Fibroblast of lung (primary cell): ENCODE results near the gene SULT1C2. TPM values are rescaled to one million over a fixed set of nuclear protein-coding genes. Genes with fewer than 3 reads are reported as not detected.

Experiments
- DNase-seq, 2 donors: peaks; one replicate each; pipeline versions ENCODE4 v3.0.0 to v3.0.0-alpha.2; 2010; ENCODE audit warnings: low read depth in 2 of 2
- H2AFZ ChIP-seq: 2 replicates; pipeline ENCODE4 v1.5.1; 2012; ENCODE audit warnings: low read length, control low read depth, inconsistent platforms
- H3K27ac ChIP-seq: 2 replicates; pipeline ENCODE4 v1.5.1; 2011; ENCODE audit warnings: low read length, control low read depth; ENCODE audit not compliant: insufficient read depth
- H3K27me3 ChIP-seq: 2 replicates; pipeline ENCODE4 v1.5.1; 2011; ENCODE audit warnings: mild to moderate bottlenecking, low read length; ENCODE audit not compliant: control insufficient read depth, insufficient read depth
- H3K36me3 ChIP-seq: 2 replicates; pipeline ENCODE4 v1.5.1; 2011; ENCODE audit warnings: low read length; ENCODE audit not compliant: control insufficient read depth, insufficient read depth
- H3K4me1 ChIP-seq: 2 replicates; pipeline ENCODE4 v1.5.1; 2011; ENCODE audit warnings: low read length; ENCODE audit not compliant: control insufficient read depth, insufficient read depth; ENCODE audit errors: extremely low read depth
- H3K4me2 ChIP-seq: 2 replicates; pipeline ENCODE4 v1.5.1; 2011; ENCODE audit warnings: low read length, control low read depth; ENCODE audit not compliant: insufficient read depth; ENCODE audit errors: extremely low read depth
- H3K4me3 ChIP-seq, 4 experiments: fragments of 200-600 bp in 1 of 4; sonication (generic) in 1 of 4; replicated peaks in 1 of 4; 2 replicates each; pipeline ENCODE4 v1.5.1; 2011 to 2016; ENCODE audit warnings: low read length in 4 of 4, low read depth in 3 of 4, mild to moderate bottlenecking in 3 of 4, control low read depth in 2 of 4, inconsistent platforms in 1 of 4, mixed read lengths in 1 of 4; ENCODE audit not compliant: insufficient read depth in 1 of 4; ENCODE audit errors: control extremely low read depth in 1 of 4
- H3K79me2 ChIP-seq: 2 replicates; pipeline ENCODE4 v1.5.1; 2012; ENCODE audit warnings: mild to moderate bottlenecking, low read length, inconsistent platforms; ENCODE audit not compliant: control insufficient read depth, insufficient read depth
- H3K9ac ChIP-seq: 2 replicates; pipeline ENCODE4 v1.5.1; 2011; ENCODE audit warnings: mild to moderate bottlenecking, low read length, control low read depth; ENCODE audit not compliant: insufficient read depth
- H3K9me3 ChIP-seq: 2 replicates; pipeline ENCODE4 v1.5.1; 2012; ENCODE audit warnings: low read depth, low read length; ENCODE audit not compliant: control insufficient read depth, insufficient read depth
- H4K20me1 ChIP-seq: 2 replicates; pipeline ENCODE4 v1.5.1; 2011; ENCODE audit warnings: low read length; ENCODE audit not compliant: control insufficient read depth, insufficient read depth; ENCODE audit errors: extremely low read depth
- CTCF ChIP-seq, 2 donors: IDR thresholded peaks in 1 of 2; conservative IDR thresholded peaks in 1 of 2; 1 replicate in 1 of 2; 2 replicates in 1 of 2; pipeline ENCODE4 v1.5.1; 2011 to 2012; ENCODE audit warnings: low read length in 2 of 2, control low read depth in 1 of 2, inconsistent platforms in 1 of 2, low read depth in 1 of 2, mild to moderate bottlenecking in 1 of 2
- EZH2 ChIP-seq: IDR thresholded peaks from 2 replicates; pipeline ENCODE4 v1.5.1; 2012; ENCODE audit warnings: low read length, control low read depth, mild to moderate bottlenecking; ENCODE audit errors: missing control alignments
- polyA plus RNA-seq, 2 donors: library from polyadenylated mRNA; depleted of rRNA in 1 of 2; stranded (reverse) in 1 of 2; unstranded in 1 of 2; fragments of >200 nt; gene quantifications; 2 replicates each; pipeline ENCODE4 v1.2.1, GENCODE V29; 2011 to 2012; ENCODE audit warnings: missing spikeins in 1 of 2
- total RNA-seq: library from RNA; depleted of rRNA; stranded (reverse); fragments of >200 nt; gene quantifications from 2 replicates; pipeline ENCODE4 v1.2.1, GENCODE V29; 2014

Gene SULT1C2
- total and polyA plus RNA-seq, 2 donors (not counting 1 experiment from before 2014, with no cell fraction given) = under 0.01 TPM; not detected in 1

GRCh38 chr2:108316033-108316432, 27.3 kb downstream of the SULT1C2 start:
- Histone ChIP-seq H3K4me2 (no peak overlapping the region), H3K9me3 (no peaks in the 10 kb centered on the region), H3K4me1 (no peaks in the 10 kb centered on the region), H3K4me3 (no peak overlapping the region), H3K9ac (no peak overlapping the region), H3K36me3 (no peaks in the 10 kb centered on the region), H2AFZ (no peak overlapping the region), H3K79me2 (no peaks in the 10 kb centered on the region), H3K27ac (no peak overlapping the region), H3K27me3 (no peaks in the 10 kb centered on the region), H4K20me1 (no peaks in the 10 kb centered on the region)
- TF ChIP-seq EZH2 (no peak), CTCF (conservative IDR thresholded peaks at IDR 0.05 in 1 of 2, IDR thresholded peaks at IDR 0.05 in 1 of 2; ENCODE audit: low read depth in 1 of 2, low read length in 2 of 2) (no peak)
- no peak for DNase-seq

GRCh38 chr2:108316461-108317258, 28.0 kb downstream of the SULT1C2 start:
- Histone ChIP-seq H3K79me2 (no peaks in the 10 kb centered on the region), H2AFZ (no peak overlapping the region), H3K9me3 (no peaks in the 10 kb centered on the region), H3K4me1 (no peaks in the 10 kb centered on the region), H3K4me2 (no peak overlapping the region), H3K9ac (no peak overlapping the region), H3K27ac (no peak overlapping the region), H3K4me3 (no peak overlapping the region), H3K27me3 (no peaks in the 10 kb centered on the region), H3K36me3 (no peaks in the 10 kb centered on the region), H4K20me1 (no peaks in the 10 kb centered on the region)
- TF ChIP-seq EZH2 (no peak), CTCF (conservative IDR thresholded peaks at IDR 0.05 in 1 of 2, IDR thresholded peaks at IDR 0.05 in 1 of 2; ENCODE audit: low read depth in 1 of 2, low read length in 2 of 2) (no peak)
- no peak for DNase-seq

GRCh38 chr2:108320326-108320922, 31.7 kb downstream of the SULT1C2 start:
- no peaks in the 10 kb centered on the region for H3K9me3 ChIP-seq
- H3K9ac ChIP-seq = no peak overlapping the region
- H3K4me2 ChIP-seq = no peak overlapping the region
- H3K4me3 ChIP-seq = no peak overlapping the region
- no peaks in the 10 kb centered on the region for H4K20me1 ChIP-seq
- H3K4me1 ChIP-seq = peaks cover 2% of the 10 kb centered on the region
- DNase-seq = no peak
- no peaks in the 10 kb centered on the region for H3K27me3 ChIP-seq
- H2AFZ ChIP-seq = no peak overlapping the region
- H3K36me3 ChIP-seq = no peaks in the 10 kb centered on the region
- H3K27ac ChIP-seq = no peak overlapping the region
- H3K79me2 ChIP-seq = no peaks in the 10 kb centered on the region
- no peak for TF ChIP-seq EZH2
- no peak for TF ChIP-seq CTCF (conservative IDR thresholded peaks at IDR 0.05 in 1 of 2, IDR thresholded peaks at IDR 0.05 in 1 of 2; ENCODE audit: low read depth in 1 of 2, low read length in 2 of 2)
